DOHH2 (cell line): ENCODE results near the gene MEP1A.

Experiments
- H3F3A ChIP-seq: fragments of 200-600 bp; sonication (generic), shearing (Covaris generic); 2 replicates; pipeline ENCODE4 v1.6.0; 2016; ENCODE audit warnings: antibody characterized with exemption, mild to moderate bottlenecking; ENCODE audit not compliant: control insufficient read depth, insufficient read depth
- H3K27ac ChIP-seq: fragments of 200-600 bp; sonication (generic); 2 replicates; pipeline ENCODE4 v1.5.1; 2014; ENCODE audit warnings: low read depth, mild to moderate bottlenecking, low read length, moderate library complexity
- H3K27me3 ChIP-seq: fragments of 200-600 bp; sonication (generic); 2 replicates; pipeline ENCODE4 v1.6.1; 2014; ENCODE audit warnings: mild to moderate bottlenecking, low read length, mixed read lengths; ENCODE audit not compliant: control insufficient read depth
- H3K36me3 ChIP-seq: fragments of 200-600 bp; sonication (generic); 2 replicates; pipeline ENCODE4 v1.6.1; 2014; ENCODE audit warnings: mild to moderate bottlenecking, low read length, moderate library complexity, mixed read lengths; ENCODE audit not compliant: control insufficient read depth
- H3K4me1 ChIP-seq: fragments of 200-600 bp; sonication (generic); 2 replicates; pipeline ENCODE4 v1.6.1; 2014; ENCODE audit warnings: mild to moderate bottlenecking, low read length, mixed read lengths; ENCODE audit not compliant: control insufficient read depth
- H3K4me2 ChIP-seq: fragments of 200-600 bp; sonication (generic); 2 replicates; pipeline ENCODE4 v1.6.0; 2014; ENCODE audit warnings: mild to moderate bottlenecking, low read length, moderate library complexity
- H3K4me3 ChIP-seq: fragments of 200-600 bp; sonication (generic); 2 replicates; pipeline ENCODE4 v1.5.1; 2014; ENCODE audit warnings: mild to moderate bottlenecking, low read length, mixed read lengths
- H3K79me2 ChIP-seq: fragments of 200-600 bp; sonication (generic); 2 replicates; pipeline ENCODE4 v1.6.1; 2014; ENCODE audit warnings: mild to moderate bottlenecking, low read length, mixed read lengths; ENCODE audit not compliant: control insufficient read depth
- H3K9me2 ChIP-seq: fragments of 200-600 bp; sonication (generic); replicated peaks from 2 replicates; pipeline ENCODE4 v1.6.1; 2014; ENCODE audit warnings: mild to moderate bottlenecking, low read length, mixed read lengths; ENCODE audit not compliant: control insufficient read depth
- H3K9me3 ChIP-seq: fragments of 200-600 bp; sonication (generic); 2 replicates; pipeline ENCODE4 v1.6.1; 2014; ENCODE audit warnings: antibody characterized with exemption, low read length, mixed read lengths; ENCODE audit not compliant: control insufficient read depth, insufficient read depth
- H4K20me1 ChIP-seq: fragments of 200-600 bp; sonication (generic); 2 replicates; pipeline ENCODE4 v1.6.0; 2014; ENCODE audit warnings: low read depth, mild to moderate bottlenecking, antibody characterized with exemption, low read length, moderate library complexity; ENCODE audit not compliant: control insufficient read depth, insufficient read depth
- EZH2phosphoT487 ChIP-seq: fragments of 200-600 bp; sonication (generic); IDR thresholded peaks from 2 replicates; pipeline ENCODE4 v1.6.1; 2017; ENCODE audit warnings: borderline replicate concordance, mild to moderate bottlenecking, antibody characterized with exemption, low read length, moderate library complexity, mixed read lengths
- TF ChIP-seq, protein P1 (sequence below): fragments of 200-600 bp; sonication (generic); IDR thresholded peaks from one replicate; pipeline ENCODE4 v1.5.1; 2014; ENCODE audit warnings: antibody characterized with exemption, mild to moderate bottlenecking, low read depth, low read length; ENCODE audit not compliant: poor library complexity, severe bottlenecking

MEP1A gene

GRCh38 chr6:46777476-46778346, 15.5 kb upstream of the MEP1A start:
- TF ChIP-seq EZH2phosphoT487, result no peak
- TF ChIP-seq, protein P1, sequence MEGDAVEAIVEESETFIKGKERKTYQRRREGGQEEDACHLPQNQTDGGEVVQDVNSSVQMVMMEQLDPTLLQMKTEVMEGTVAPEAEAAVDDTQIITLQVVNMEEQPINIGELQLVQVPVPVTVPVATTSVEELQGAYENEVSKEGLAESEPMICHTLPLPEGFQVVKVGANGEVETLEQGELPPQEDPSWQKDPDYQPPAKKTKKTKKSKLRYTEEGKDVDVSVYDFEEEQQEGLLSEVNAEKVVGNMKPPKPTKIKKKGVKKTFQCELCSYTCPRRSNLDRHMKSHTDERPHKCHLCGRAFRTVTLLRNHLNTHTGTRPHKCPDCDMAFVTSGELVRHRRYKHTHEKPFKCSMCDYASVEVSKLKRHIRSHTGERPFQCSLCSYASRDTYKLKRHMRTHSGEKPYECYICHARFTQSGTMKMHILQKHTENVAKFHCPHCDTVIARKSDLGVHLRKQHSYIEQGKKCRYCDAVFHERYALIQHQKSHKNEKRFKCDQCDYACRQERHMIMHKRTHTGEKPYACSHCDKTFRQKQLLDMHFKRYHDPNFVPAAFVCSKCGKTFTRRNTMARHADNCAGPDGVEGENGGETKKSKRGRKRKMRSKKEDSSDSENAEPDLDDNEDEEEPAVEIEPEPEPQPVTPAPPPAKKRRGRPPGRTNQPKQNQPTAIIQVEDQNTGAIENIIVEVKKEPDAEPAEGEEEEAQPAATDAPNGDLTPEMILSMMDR, result no peak
- no peaks in the 10 kb centered on the region for H3K27me3 ChIP-seq
- H3K9me2 ChIP-seq, result no peaks in the 10 kb centered on the region
- H3F3A ChIP-seq, result no peaks in the 10 kb centered on the region
- H3K27ac ChIP-seq, result no peak overlapping the region
- H3K4me3 ChIP-seq, result no peak overlapping the region
- no peaks in the 10 kb centered on the region for H3K36me3 ChIP-seq
- H3K4me1 ChIP-seq, result no peaks in the 10 kb centered on the region
- no peaks in the 10 kb centered on the region for H3K79me2 ChIP-seq
- no peaks in the 10 kb centered on the region for H3K9me3 ChIP-seq
- H3K4me2 ChIP-seq, result no peak overlapping the region
- H4K20me1 ChIP-seq, result no peaks in the 10 kb centered on the region

DNA sequence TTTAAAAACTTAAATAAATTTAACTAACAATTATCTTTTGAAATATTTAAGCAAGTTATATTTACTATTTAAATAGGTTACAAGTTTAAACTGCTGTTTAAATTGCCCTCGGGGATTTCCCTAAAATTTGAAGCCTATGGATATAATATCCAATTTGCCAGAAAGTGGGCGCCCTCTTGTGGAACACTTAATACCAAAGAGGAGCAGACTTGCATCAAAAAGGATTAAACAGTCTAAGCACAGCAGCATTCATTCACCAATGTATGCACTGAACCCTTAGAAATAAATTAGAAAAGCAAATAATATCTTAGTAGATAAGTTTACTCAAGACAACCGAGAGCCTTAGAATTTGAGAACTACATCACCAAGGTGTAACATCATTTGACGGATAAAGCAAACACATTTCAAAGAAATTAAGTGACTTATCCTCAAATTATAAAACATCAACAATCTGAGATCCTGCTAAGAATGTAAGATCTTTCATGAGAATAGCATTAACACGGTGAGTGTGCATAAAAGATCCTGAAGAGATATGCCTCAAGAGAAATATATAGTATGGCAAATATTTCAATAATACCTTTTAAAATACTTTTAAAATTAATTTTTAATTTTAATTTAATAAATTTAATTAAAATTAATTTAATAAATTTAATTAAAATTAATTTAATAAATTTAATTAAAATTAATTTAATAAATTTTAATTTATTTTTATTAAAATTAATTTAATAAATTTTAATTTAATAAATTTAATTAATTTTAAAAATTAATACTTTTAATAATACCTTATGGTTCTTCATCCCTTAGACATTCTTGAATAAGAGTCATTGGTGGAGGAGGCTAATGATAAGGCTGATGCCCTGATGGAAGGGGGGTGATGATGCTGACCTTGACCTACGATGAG, 11.5 kb upstream of the MEP1A start:
- TF ChIP-seq, protein P1, result peak; percentile 73
- no peak for TF ChIP-seq EZH2phosphoT487
- H3F3A ChIP-seq, result no peaks in the 10 kb centered on the region
- H3K9me2 ChIP-seq, result no peaks in the 10 kb centered on the region
- no peak overlapping the region for H3K27ac ChIP-seq
- H3K9me3 ChIP-seq, result no peaks in the 10 kb centered on the region
- no peaks in the 10 kb centered on the region for H4K20me1 ChIP-seq
- no peak overlapping the region for H3K4me3 ChIP-seq
- no peaks in the 10 kb centered on the region for H3K36me3 ChIP-seq
- H3K27me3 ChIP-seq, result no peaks in the 10 kb centered on the region
- no peaks in the 10 kb centered on the region for H3K4me1 ChIP-seq
- H3K4me2 ChIP-seq, result no peak overlapping the region
- no peaks in the 10 kb centered on the region for H3K79me2 ChIP-seq

GRCh38 chr6:46784535-46784934, 8.7 kb upstream of the MEP1A start:
- Histone ChIP-seq H3K36me3 (no peaks in the 10 kb centered on the region), H3K27me3 (no peaks in the 10 kb centered on the region), H3K4me2 (no peak overlapping the region), H3K4me3 (no peak overlapping the region), H3F3A (no peaks in the 10 kb centered on the region), H3K27ac (no peak overlapping the region), H3K9me3 (no peaks in the 10 kb centered on the region), H3K9me2 (no peaks in the 10 kb centered on the region), H4K20me1 (no peaks in the 10 kb centered on the region), H3K79me2 (no peaks in the 10 kb centered on the region), H3K4me1 (no peaks in the 10 kb centered on the region)
- TF ChIP-seq EZH2phosphoT487, result no peak
- TF ChIP-seq, protein P1, result no peak
